Parathyroid adenoma (tissue), 2 donors: Measurements from ENCODE around the gene MEST.
A peak's percentile ranks its signal among the peaks of the same experiment; 100 is the strongest.

ENCODE experiments used
- H2AFZ ChIP-seq: fragments of 300-600 bp; sonication (generic); one replicate; pipeline ENCODE4 v1.7.0; 2017; ENCODE audit warnings: antibody characterized with exemption, mild to moderate bottlenecking
- H3K27ac ChIP-seq: fragments of 300-600 bp; sonication (generic); one replicate; pipeline ENCODE4 v1.7.0; 2017
- H3K27me3 ChIP-seq: fragments of 300-600 bp; sonication (generic); one replicate; pipeline ENCODE4 v1.7.0; 2017; ENCODE audit warnings: low read length; ENCODE audit not compliant: control insufficient read depth, insufficient read depth
- H3K36me3 ChIP-seq: fragments of 300-600 bp; sonication (generic); one replicate; pipeline ENCODE4 v1.7.0; 2017; ENCODE audit warnings: low read length; ENCODE audit not compliant: control insufficient read depth, insufficient read depth
- H3K4me1 ChIP-seq: fragments of 300-600 bp; sonication (generic); one replicate; pipeline ENCODE4 v1.7.0; 2017; ENCODE audit warnings: control low read depth
- H3K4me2 ChIP-seq: fragments of 300-600 bp; sonication (generic); one replicate; pipeline ENCODE4 v1.7.0; 2017; ENCODE audit warnings: low read length
- H3K4me3 ChIP-seq: fragments of 300-600 bp; sonication (generic); one replicate; pipeline ENCODE4 v1.7.0; 2017; ENCODE audit warnings: low read depth, low read length
- H3K79me2 ChIP-seq: fragments of 300-600 bp; sonication (generic); one replicate; pipeline ENCODE4 v1.7.0; 2017; ENCODE audit warnings: control low read depth
- H3K9ac ChIP-seq: fragments of 300-600 bp; sonication (generic); one replicate; pipeline ENCODE4 v1.7.0; 2017; ENCODE audit warnings: mild to moderate bottlenecking
- H3K9me3 ChIP-seq: fragments of 300-600 bp; sonication (generic); one replicate; pipeline ENCODE4 v1.7.0; 2017; ENCODE audit warnings: low read length; ENCODE audit not compliant: control insufficient read depth
- TF ChIP-seq, protein P1 (sequence below): fragments of 300-600 bp; sonication (generic); IDR thresholded peaks from one replicate; pipeline ENCODE4 v1.7.0; 2017; ENCODE audit warnings: antibody characterized with exemption, mild to moderate bottlenecking
- donor health status: primary hyperparathyroidism.

Gene MEST

DNA sequence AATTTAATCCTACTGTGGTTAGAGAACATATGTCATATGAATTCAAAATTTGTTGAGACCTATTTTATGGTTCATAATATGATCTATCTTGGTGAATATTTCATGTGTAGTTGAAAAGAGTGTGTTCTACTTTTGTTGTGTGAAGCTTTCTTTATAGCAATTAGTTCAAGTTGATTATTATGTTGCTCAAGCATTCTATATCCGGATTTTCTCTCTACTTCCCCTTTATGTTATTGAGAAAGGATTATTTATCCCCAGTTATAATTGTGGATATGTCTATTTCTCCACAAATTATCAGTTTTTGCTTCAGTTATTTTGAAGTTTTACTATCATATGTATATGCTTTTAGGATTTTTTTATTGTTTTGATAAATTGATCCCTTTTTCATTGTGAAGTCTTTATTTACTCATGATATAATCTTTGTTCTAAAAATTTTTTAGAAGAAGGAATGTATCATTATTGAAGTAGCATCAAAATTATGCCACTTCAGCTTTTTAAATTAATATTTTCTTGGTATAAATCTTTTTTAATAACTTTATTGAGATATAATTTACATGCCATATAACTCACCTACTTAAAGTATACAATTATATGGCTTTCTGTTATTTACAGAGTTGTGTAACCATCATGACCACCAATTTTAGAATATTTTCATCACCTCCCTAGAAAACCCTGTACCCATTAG lies 12.0 kb upstream of the MEST start:
- no peaks in the 10 kb centered on the region for H3K4me1 ChIP-seq
- H3K79me2 ChIP-seq = no peaks in the 10 kb centered on the region
- no peak overlapping the region for H3K4me3 ChIP-seq
- TF ChIP-seq, protein P1, sequence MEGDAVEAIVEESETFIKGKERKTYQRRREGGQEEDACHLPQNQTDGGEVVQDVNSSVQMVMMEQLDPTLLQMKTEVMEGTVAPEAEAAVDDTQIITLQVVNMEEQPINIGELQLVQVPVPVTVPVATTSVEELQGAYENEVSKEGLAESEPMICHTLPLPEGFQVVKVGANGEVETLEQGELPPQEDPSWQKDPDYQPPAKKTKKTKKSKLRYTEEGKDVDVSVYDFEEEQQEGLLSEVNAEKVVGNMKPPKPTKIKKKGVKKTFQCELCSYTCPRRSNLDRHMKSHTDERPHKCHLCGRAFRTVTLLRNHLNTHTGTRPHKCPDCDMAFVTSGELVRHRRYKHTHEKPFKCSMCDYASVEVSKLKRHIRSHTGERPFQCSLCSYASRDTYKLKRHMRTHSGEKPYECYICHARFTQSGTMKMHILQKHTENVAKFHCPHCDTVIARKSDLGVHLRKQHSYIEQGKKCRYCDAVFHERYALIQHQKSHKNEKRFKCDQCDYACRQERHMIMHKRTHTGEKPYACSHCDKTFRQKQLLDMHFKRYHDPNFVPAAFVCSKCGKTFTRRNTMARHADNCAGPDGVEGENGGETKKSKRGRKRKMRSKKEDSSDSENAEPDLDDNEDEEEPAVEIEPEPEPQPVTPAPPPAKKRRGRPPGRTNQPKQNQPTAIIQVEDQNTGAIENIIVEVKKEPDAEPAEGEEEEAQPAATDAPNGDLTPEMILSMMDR = no peak
- H3K9ac ChIP-seq = no peak overlapping the region
- H2AFZ ChIP-seq = no peak overlapping the region
- H3K27ac ChIP-seq = no peak overlapping the region
- no peaks in the 10 kb centered on the region for H3K27me3 ChIP-seq
- H3K4me2 ChIP-seq = no peak overlapping the region
- H3K36me3 ChIP-seq = no peaks in the 10 kb centered on the region
- no peaks in the 10 kb centered on the region for H3K9me3 ChIP-seq

- H3K4me1 ChIP-seq = no peaks in the 10 kb centered on the region
- H2AFZ ChIP-seq = peak overlapping the region; percentile 70
- H3K79me2 ChIP-seq = no peaks in the 10 kb centered on the region
- no peaks in the 10 kb centered on the region for H3K27me3 ChIP-seq
- H3K9me3 ChIP-seq = no peaks in the 10 kb centered on the region
- no peak overlapping the region for H3K9ac ChIP-seq
- H3K4me3 ChIP-seq = no peak overlapping the region
- TF ChIP-seq, protein P1 = no peak
- H3K4me2 ChIP-seq = no peak overlapping the region
- H3K27ac ChIP-seq = no peak overlapping the region
- H3K36me3 ChIP-seq = no peaks in the 10 kb centered on the region
These were observed 10.0 kb upstream of the MEST start for GRCh38 chr7:130481898-130482297.

GRCh38 chr7:130483031-130483430 lies 8.9 kb upstream of the MEST start:
- Histone ChIP-seq H3K27ac (no peak overlapping the region), H3K4me1 (no peaks in the 10 kb centered on the region), H3K27me3 (no peaks in the 10 kb centered on the region), H3K9me3 (no peaks in the 10 kb centered on the region), H3K4me2 (no peak overlapping the region), H3K4me3 (no peak overlapping the region), H3K79me2 (no peaks in the 10 kb centered on the region), H3K36me3 (no peaks in the 10 kb centered on the region), H3K9ac (no peak overlapping the region), H2AFZ (no peak overlapping the region)
- TF ChIP-seq, protein P1 = no peak

GRCh38 chr7:130485734-130486113 lies 6.2 kb upstream of the MEST start:
- Histone ChIP-seq H2AFZ (peak overlapping the region; percentile 94), H3K4me3 (peak overlapping the region; percentile 66), H3K9me3 (no peaks in the 10 kb centered on the region), H3K36me3 (no peaks in the 10 kb centered on the region), H3K79me2 (no peaks in the 10 kb centered on the region), H3K4me2 (peak overlapping the region; percentile 94), H3K4me1 (peaks cover 9% of the 10 kb centered on the region), H3K27me3 (no peaks in the 10 kb centered on the region), H3K9ac (no peak overlapping the region), H3K27ac (peak overlapping the region; percentile 40)
- TF ChIP-seq, protein P1 = no peak
